ENCODE data around the gene OR10A4.
A peak's percentile ranks its signal among the peaks of the same experiment; 100 is the strongest.
"Not testable (repeated sequence)": the region's sequence is repeated elsewhere in the genome, so short reads cannot be mapped to it uniquely, and the experiment has no call there.

OR10A4 gene

GRCh38 chr11:6895010-6895409, 18.6 kb downstream of the OR10A4 start:
- no peak for DNase-seq (ENCODE audit: low read depth in 2 of 2)

GRCh38 chr11:6898911-6899310, 22.5 kb downstream of the OR10A4 start:
- no peak for DNase-seq (ENCODE audit: low read depth in 2 of 2)

- DNase-seq (ENCODE audit: low read depth in 2 of 2): no peak
Measured at GRCh38 chr11:6900327-6900999, 24.0 kb downstream of the OR10A4 start.

- not testable (repeated sequence) for DNase-seq (ENCODE audit: low read depth in 2 of 2)
Measured at GRCh38 chr11:6904804-6905203, 28.4 kb downstream of the OR10A4 start.

- no peak for DNase-seq (ENCODE audit: low read depth in 2 of 2)
Measured at GRCh38 chr11:6911378-6911777, 35.0 kb downstream of the OR10A4 start.

GRCh38 chr11:6911948-6912347, 35.5 kb downstream of the OR10A4 start:
- DNase-seq (ENCODE audit: low read depth in 2 of 2): no peak

GRCh38 chr11:6919698-6920097, 43.3 kb downstream of the OR10A4 start:
- DNase-seq (ENCODE audit: low read depth in 2 of 2): no peak

- DNase-seq (ENCODE audit: low read depth in 2 of 2): no peak
Measured at GRCh38 chr11:6920702-6921101, 44.3 kb downstream of the OR10A4 start, which contains the start of gene OR2D3. Gene OR2D3, plus strand, starts transcription at chr11:6921002. Its CDS starts 0 bp downstream, at chr11:6921002.

GRCh38 chr11:6925007-6925577, 48.7 kb downstream of the OR10A4 start:
- no peak for DNase-seq (ENCODE audit: low read depth in 2 of 2)

GRCh38 chr11:6925636-6926207, 49.3 kb downstream of the OR10A4 start:
- DNase-seq (ENCODE audit: low read depth in 2 of 2): no peak

GRCh38 chr11:6926208-6927029, 50.0 kb downstream of the OR10A4 start, which contains the start of gene ZNF215:
Gene ZNF215, plus strand, starts transcription at chr11:6926426. Its CDS starts 5,847 bp downstream, at chr11:6932273.
- DNase-seq (ENCODE audit: low read depth in 2 of 2): peak in 1 of 2 experiments; percentile 43

GRCh38 chr11:6927030-6927617, 50.7 kb downstream of the OR10A4 start:
- DNase-seq (ENCODE audit: low read depth in 2 of 2): no peak

Data from stimulated activated CD4-positive, alpha-beta T cell treated with anti-CD3 and anti-CD28 coated beads, Interleukin-12 subunit alpha, Interleukin-12 subunit beta, amount 100 ng/mL, for 24 hours (primary cell).